ENCODE results near the gene ANKRD9. TPM values are rescaled to one million over a fixed set of nuclear protein-coding genes. Genes with fewer than 3 reads are reported as not detected.
A peak's percentile ranks its signal among the peaks of the same experiment; 100 is the strongest.

ANKRD9 gene
- total and polyA plus RNA-seq, 2 of the 13 experiments (the other 11 are each of a cell fraction or from before 2014, with no cell fraction given), result 10.0 to 15.0 TPM

DNA sequence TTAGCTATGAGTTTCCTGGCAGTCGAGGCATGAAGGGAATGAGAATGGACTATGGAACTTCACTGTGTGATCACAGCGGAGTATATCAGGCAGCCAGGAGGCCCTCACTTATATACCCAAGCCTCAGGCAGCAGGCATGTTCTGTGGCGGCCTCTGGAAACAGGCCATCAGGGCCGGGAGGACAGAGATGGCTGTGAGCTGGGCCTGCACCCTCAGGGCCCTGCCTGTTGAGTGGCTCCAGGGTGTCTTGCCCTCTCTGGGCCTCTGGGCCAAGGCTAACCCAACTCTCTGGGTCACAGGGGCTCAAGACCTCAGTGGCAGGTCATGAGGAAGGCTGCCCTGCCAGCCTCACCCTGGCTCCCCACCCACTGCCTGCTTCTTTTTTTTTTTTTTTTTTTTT is 49.0 kb upstream of the ANKRD9 start (continued):
- TF ChIP-seq BCL6 (CRISPR knock-in tag; IDR thresholded peaks at IDR 0.05), result no peak
- 0 out of 2 replicates have a peak, but pooled peaks have one; percentile 37 for TF ChIP-seq CBX5 (CRISPR knock-in tag; IDR thresholded peaks at IDR 0.05; ENCODE audit: borderline replicate concordance)
- 0 out of 2 replicates have a peak, but pooled peaks have one; percentile 13 for TF ChIP-seq SAP130 (CRISPR knock-in tag; IDR thresholded peaks at IDR 0.05; ENCODE audit: low read depth)
- TF ChIP-seq HNF4A (CRISPR knock-in tag; IDR thresholded peaks at IDR 0.05), result peak; percentile 29; the same call in 1 of the 2 replicates
- no peak for TF ChIP-seq PAWR (CRISPR knock-in tag; IDR thresholded peaks at IDR 0.05; ENCODE audit: borderline replicate concordance)
- TF ChIP-seq ATAD3A (CRISPR knock-in tag; IDR thresholded peaks at IDR 0.05), result no peak
- no peak for TF ChIP-seq ZBTB1 (CRISPR knock-in tag; IDR thresholded peaks at IDR 0.05; ENCODE audit: borderline replicate concordance)
- no peak for TF ChIP-seq PHF20 (CRISPR knock-in tag; IDR thresholded peaks at IDR 0.05)
- TF ChIP-seq POLR2A (IDR thresholded peaks at IDR 0.05; ENCODE audit: insufficient read depth in 1 of 2, low read depth in 2 of 2, low read length in 2 of 2), result peak; percentile 37 to 53; a peak in 3 of 4 replicates
- TF ChIP-seq, protein P1, sequence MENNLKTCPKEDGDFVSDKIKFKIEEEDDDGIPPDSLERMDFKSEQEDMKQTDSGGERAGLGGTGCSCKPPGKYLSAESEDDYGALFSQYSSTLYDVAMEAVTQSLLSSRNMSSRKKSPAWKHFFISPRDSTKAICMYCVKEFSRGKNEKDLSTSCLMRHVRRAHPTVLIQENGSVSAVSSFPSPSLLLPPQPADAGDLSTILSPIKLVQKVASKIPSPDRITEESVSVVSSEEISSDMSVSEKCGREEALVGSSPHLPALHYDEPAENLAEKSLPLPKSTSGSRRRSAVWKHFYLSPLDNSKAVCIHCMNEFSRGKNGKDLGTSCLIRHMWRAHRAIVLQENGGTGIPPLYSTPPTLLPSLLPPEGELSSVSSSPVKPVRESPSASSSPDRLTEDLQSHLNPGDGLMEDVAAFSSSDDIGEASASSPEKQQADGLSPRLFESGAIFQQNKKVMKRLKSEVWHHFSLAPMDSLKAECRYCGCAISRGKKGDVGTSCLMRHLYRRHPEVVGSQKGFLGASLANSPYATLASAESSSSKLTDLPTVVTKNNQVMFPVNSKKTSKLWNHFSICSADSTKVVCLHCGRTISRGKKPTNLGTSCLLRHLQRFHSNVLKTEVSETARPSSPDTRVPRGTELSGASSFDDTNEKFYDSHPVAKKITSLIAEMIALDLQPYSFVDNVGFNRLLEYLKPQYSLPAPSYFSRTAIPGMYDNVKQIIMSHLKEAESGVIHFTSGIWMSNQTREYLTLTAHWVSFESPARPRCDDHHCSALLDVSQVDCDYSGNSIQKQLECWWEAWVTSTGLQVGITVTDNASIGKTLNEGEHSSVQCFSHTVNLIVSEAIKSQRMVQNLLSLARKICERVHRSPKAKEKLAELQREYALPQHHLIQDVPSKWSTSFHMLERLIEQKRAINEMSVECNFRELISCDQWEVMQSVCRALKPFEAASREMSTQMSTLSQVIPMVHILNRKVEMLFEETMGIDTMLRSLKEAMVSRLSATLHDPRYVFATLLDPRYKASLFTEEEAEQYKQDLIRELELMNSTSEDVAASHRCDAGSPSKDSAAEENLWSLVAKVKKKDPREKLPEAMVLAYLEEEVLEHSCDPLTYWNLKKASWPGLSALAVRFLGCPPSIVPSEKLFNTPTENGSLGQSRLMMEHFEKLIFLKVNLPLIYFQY (CRISPR knock-in tag; IDR thresholded peaks at IDR 0.05; ENCODE audit: borderline replicate concordance), result no peak
- 0 out of 2 replicates have a peak, but pooled peaks have one; percentile 23 for TF ChIP-seq PBX2 (CRISPR knock-in tag; IDR thresholded peaks at IDR 0.05)
- peak; percentile 61 for TF ChIP-seq ZFX (CRISPR knock-in tag; IDR thresholded peaks at IDR 0.05; ENCODE audit: low read depth)
- TF ChIP-seq AKAP8 (CRISPR knock-in tag; IDR thresholded peaks at IDR 0.05), result peak; percentile 76; the same call in 1 of the 2 replicates
- TF ChIP-seq TEAD3 (CRISPR knock-in tag; optimal IDR thresholded peaks at IDR 0.05; ENCODE audit: borderline replicate concordance), result peak; percentile 39
- TF ChIP-seq XBP1 (CRISPR knock-in tag; IDR thresholded peaks at IDR 0.05), result no peak
